PC-9 (cell line): ENCODE results near the gene PIK3CB. TPM values are rescaled to one million over a fixed set of nuclear protein-coding genes. Genes with fewer than 3 reads are reported as not detected.

Experiments
- BruUV-seq: library from RNA; stranded (reverse); fragments of 400-500 nt; replicated peaks from 2 replicates; lab custom pipeline; 2021; lab: Mats Ljungman, UMichigan
- CTCF ChIA-PET: fragments of 300-600 bp; sonication (Branson Sonifier 250); formaldehyde crosslinking; loops from one replicate; lab custom pipeline; 2022; ENCODE audit warnings: antibody characterized with exemption; lab: Charles Lee
- POLR2A ChIA-PET: fragments of 300-600 bp; sonication (Branson Sonifier 250); formaldehyde crosslinking; loops from one replicate; lab custom pipeline; 2022; ENCODE audit warnings: antibody characterized with exemption; ENCODE audit not compliant: unreplicated experiment; lab: Charles Lee
- DNase-seq, 2 experiments: peaks; one replicate each; pipeline versions ENCODE4 v3.0.0 to v3.0.0-alpha.2; 2015 to 2022; ENCODE audit warnings: mixed read lengths in 1 of 2
- H2AFZ ChIP-seq: fragments of 200-600 bp; sonication (generic); 2 replicates; pipeline ENCODE4 v1.8.1; 2017; ENCODE audit warnings: antibody characterized with exemption
- H3F3A ChIP-seq: fragments of 200-600 bp; sonication (generic); 2 replicates; pipeline ENCODE4 v1.8.1; 2017; ENCODE audit warnings: antibody characterized with exemption, mild to moderate bottlenecking, low read depth; ENCODE audit not compliant: insufficient read depth
- H3K27ac ChIP-seq: fragments of 200-600 bp; sonication (generic); 2 replicates; pipeline ENCODE4 v1.6.1; 2016; ENCODE audit warnings: mixed run types
- H3K27me3 ChIP-seq: fragments of 200-600 bp; sonication (generic); 2 replicates; pipeline ENCODE4 v1.6.1; 2016; ENCODE audit warnings: low read depth, mixed run types; ENCODE audit not compliant: insufficient read depth
- H3K36me3 ChIP-seq: fragments of 200-600 bp; sonication (generic); 2 replicates; pipeline ENCODE4 v1.6.1; 2016; ENCODE audit warnings: low read depth, mixed run types
- H3K4me1 ChIP-seq: fragments of 200-600 bp; sonication (generic); replicated peaks from 2 replicates; pipeline ENCODE4 v1.6.1; 2016; ENCODE audit warnings: mixed run types; ENCODE audit not compliant: insufficient read depth
- H3K4me2 ChIP-seq: fragments of 200-600 bp; sonication (generic); 2 replicates; pipeline ENCODE4 v1.6.1; 2017; ENCODE audit warnings: mixed run types
- H3K4me3 ChIP-seq: fragments of 200-600 bp; sonication (generic); 2 replicates; pipeline ENCODE4 v1.6.1; 2016; ENCODE audit warnings: mixed run types
- H3K79me2 ChIP-seq: fragments of 200-600 bp; sonication (generic); 2 replicates; pipeline ENCODE4 v1.6.1; 2017; ENCODE audit warnings: low read depth, mixed run types
- H3K9me2 ChIP-seq: fragments of 200-600 bp; sonication (generic); 2 replicates; pipeline ENCODE4 v1.8.1; 2017; ENCODE audit warnings: mild to moderate bottlenecking; ENCODE audit not compliant: insufficient read depth
- H3K9me3 ChIP-seq: fragments of 200-600 bp; sonication (generic); 2 replicates; pipeline ENCODE4 v1.8.1; 2016; ENCODE audit warnings: low read depth; ENCODE audit not compliant: insufficient read depth
- H4K20me1 ChIP-seq: fragments of 200-600 bp; sonication (generic); 2 replicates; pipeline ENCODE4 v1.8.1; 2017; ENCODE audit not compliant: insufficient read depth
- EZH2 ChIP-seq: fragments of 200-600 bp; sonication (generic); IDR thresholded peaks from 2 replicates; pipeline ENCODE4 v1.8.0; 2017; ENCODE audit warnings: antibody characterized with exemption, low read depth
- intact Hi-C: fragments of 100-400 bp; cut with micrococcal nuclease; formaldehyde crosslinking; loops from one replicate; pipeline ENCODE4 v1.10.0; 2022; ENCODE audit not compliant: unreplicated experiment
- total RNA-seq: library from RNA; stranded (reverse); gene quantifications from 2 replicates; pipeline ENCODE4 v1.2.3, GENCODE V29; 2021
- TF ChIP-seq, protein P1 (sequence below): fragments of 200-600 bp; sonication (generic); conservative IDR thresholded peaks from 2 replicates; pipeline ENCODE4 v1.6.1; 2017; ENCODE audit warnings: mixed run types, antibody characterized with exemption, mild to moderate bottlenecking, moderate library complexity

PIK3CB gene
- total RNA-seq, 1 experiment from 2014 or later: 47.8 TPM

DNA sequence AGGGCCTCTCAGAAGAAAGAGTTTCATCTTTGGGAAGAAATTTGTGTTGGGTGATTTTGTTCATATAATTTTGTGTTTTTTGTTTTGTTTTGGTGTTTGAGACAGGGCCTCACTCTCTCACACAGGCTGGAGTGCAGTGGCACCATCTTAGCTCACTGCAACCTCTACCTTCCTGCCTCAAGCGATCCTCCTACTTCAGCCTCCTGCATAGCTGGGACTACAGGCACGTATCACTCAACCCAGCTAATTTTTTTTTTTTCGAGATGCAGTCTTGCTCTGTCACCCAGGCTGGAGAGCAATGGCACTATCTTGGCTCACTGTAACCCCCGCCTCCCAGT is 29.0 kb upstream of the PIK3CB start:
- H3K79me2 ChIP-seq: no peaks in the 10 kb centered on the region
- DNase-seq: no peak
- no peaks in the 10 kb centered on the region for H4K20me1 ChIP-seq
- BruUV-seq: TSS peak; percentile 48
- no peaks in the 10 kb centered on the region for H3K36me3 ChIP-seq
- POLR2A ChIA-PET: interaction anchor here (0.6 to 1.0 kb wide), 2 partner anchors 169 to 330 kb away, joined by 3 to 4 read pairs; no protein-coding TSS in a partner anchor
- peaks cover 35% of the 10 kb centered on the region for H3K4me1 ChIP-seq
- CTCF ChIA-PET: interaction anchor here (0.7 to 1.3 kb wide), 4 partner anchors 34 to 52 kb away, joined by 4 to 15 read pairs (median 5); no protein-coding TSS in a partner anchor
- H3K9me3 ChIP-seq: no peaks in the 10 kb centered on the region
- no peak overlapping the region for H3K4me3 ChIP-seq
- H3F3A ChIP-seq: peaks cover 34% of the 10 kb centered on the region
- intact Hi-C loops: loop anchor here (1.0 kb wide), 2 partner anchors 28 to 52 kb away; no protein-coding TSS in a partner anchor
- peak overlapping the region; percentile 100 for H3K27ac ChIP-seq
- H3K9me2 ChIP-seq: no peaks in the 10 kb centered on the region
- no peaks in the 10 kb centered on the region for H3K27me3 ChIP-seq
- H2AFZ ChIP-seq: peak overlapping the region; percentile 64; the same call in 1 of the 2 replicates
- peak overlapping the region; percentile 78 for H3K4me2 ChIP-seq
- TF ChIP-seq EZH2: no peak
- TF ChIP-seq, protein P1, sequence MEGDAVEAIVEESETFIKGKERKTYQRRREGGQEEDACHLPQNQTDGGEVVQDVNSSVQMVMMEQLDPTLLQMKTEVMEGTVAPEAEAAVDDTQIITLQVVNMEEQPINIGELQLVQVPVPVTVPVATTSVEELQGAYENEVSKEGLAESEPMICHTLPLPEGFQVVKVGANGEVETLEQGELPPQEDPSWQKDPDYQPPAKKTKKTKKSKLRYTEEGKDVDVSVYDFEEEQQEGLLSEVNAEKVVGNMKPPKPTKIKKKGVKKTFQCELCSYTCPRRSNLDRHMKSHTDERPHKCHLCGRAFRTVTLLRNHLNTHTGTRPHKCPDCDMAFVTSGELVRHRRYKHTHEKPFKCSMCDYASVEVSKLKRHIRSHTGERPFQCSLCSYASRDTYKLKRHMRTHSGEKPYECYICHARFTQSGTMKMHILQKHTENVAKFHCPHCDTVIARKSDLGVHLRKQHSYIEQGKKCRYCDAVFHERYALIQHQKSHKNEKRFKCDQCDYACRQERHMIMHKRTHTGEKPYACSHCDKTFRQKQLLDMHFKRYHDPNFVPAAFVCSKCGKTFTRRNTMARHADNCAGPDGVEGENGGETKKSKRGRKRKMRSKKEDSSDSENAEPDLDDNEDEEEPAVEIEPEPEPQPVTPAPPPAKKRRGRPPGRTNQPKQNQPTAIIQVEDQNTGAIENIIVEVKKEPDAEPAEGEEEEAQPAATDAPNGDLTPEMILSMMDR: no peak

DNA sequence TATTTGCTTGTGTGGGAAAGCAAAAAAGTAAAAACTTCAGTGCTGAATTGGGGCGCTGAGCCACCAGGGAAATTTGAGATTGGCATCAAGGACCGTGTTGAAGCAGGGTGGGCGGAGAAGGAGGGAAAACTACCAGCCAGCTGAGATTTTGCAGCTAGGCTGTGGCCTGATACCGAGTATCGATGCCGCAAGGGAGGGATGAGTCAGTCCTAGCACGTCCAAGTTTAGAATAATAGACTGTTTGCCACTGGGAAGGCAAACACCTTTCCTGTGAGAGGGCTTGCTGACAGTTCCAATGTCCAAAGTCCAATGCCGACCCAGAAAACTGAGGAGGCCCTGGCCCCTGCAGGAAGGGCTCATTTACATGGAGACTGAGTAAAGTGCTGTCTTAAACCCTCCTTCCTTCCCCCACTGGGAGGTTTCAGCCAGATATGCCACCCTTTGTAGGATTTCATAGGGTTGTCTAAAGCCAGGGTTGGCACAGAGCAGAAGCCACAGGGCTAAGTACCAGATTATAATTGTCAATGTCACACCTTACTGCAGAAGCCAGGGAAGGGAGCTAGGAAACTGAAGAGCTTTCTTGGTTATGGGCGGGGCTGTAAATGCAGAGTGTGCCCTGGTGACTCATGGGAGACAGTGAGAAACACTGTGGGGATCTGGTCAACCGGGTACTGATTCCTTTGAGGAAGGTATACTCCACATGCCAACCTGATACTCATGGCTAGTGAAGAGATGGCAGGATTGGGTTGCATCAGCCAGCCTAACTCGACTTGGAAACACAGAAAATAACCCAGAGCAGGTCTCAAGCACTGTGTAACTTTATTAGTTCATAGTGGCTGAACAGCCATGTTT is 28.4 kb upstream of the PIK3CB start:
- no peaks in the 10 kb centered on the region for H3K9me3 ChIP-seq
- peak overlapping the region; percentile 75 for H2AFZ ChIP-seq
- peak overlapping the region; percentile 78 for H3K4me2 ChIP-seq
- peak overlapping the region; percentile 39; the same call in 1 of the 2 replicates for H3K4me3 ChIP-seq
- no peaks in the 10 kb centered on the region for H3K79me2 ChIP-seq
- H4K20me1 ChIP-seq: no peaks in the 10 kb centered on the region
- BruUV-seq: no TSS peak
- CTCF ChIA-PET: interaction anchor here (0.7 to 1.3 kb wide), 4 partner anchors 35 to 53 kb away, joined by 4 to 15 read pairs (median 5); no protein-coding TSS in a partner anchor
- peaks cover 35% of the 10 kb centered on the region for H3K4me1 ChIP-seq
- no peaks in the 10 kb centered on the region for H3K36me3 ChIP-seq
- peaks cover 34% of the 10 kb centered on the region for H3F3A ChIP-seq
- peak overlapping the region; percentile 100 for H3K27ac ChIP-seq
- POLR2A ChIA-PET: interaction anchor here (0.6 to 1.0 kb wide), 6 partner anchors 14 to 429 kb away, joined by 3 to 5 read pairs (median 4); no protein-coding TSS in a partner anchor
- H3K27me3 ChIP-seq: no peaks in the 10 kb centered on the region
- intact Hi-C loops: loop anchor here (1.0 kb wide), 2 partner anchors 28 to 52 kb away; no protein-coding TSS in a partner anchor
- H3K9me2 ChIP-seq: no peaks in the 10 kb centered on the region
- TF ChIP-seq, protein P1: no peak
- no peak for TF ChIP-seq EZH2
- DNase-seq: peak; percentile 78 to 97

DNA sequence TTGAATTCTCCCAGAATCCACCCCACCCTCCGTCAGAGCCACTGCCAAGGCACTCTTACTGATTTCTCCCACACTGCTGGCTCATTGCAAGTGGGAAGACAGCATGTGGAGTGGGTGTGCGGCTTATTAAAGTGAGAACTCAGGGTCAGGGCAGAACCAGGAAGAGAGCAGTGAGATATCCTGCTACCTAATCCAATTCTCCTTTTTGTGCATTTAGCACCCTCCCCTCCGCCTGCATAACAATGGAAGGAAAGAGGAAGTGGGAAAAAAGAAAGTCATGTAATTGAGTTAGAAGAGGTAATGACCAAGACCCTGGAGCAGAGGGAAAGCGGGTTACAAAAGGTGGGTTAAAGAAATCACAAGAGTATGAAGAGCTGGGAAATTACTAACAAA is 27.8 kb upstream of the PIK3CB start:
- POLR2A ChIA-PET: interaction anchor here (0.6 kb wide), 2 partner anchors 16 to 37 kb away, joined by 3 to 4 read pairs; no protein-coding TSS in a partner anchor
- intact Hi-C loops: no loop called here

More for the DNA sequence above, 27.8 kb upstream of the PIK3CB start:
- peak; percentile 41 to 73 for DNase-seq
- Histone ChIP-seq H3K36me3 (no peaks in the 10 kb centered on the region), H3K79me2 (no peaks in the 10 kb centered on the region), H3K27ac (peak overlapping the region; percentile 100), H3K9me3 (no peaks in the 10 kb centered on the region), H3K9me2 (no peaks in the 10 kb centered on the region), H3K4me1 (peaks cover 35% of the 10 kb centered on the region), H3K27me3 (no peaks in the 10 kb centered on the region), H2AFZ (peak overlapping the region; percentile 75), H3K4me2 (peak overlapping the region; percentile 78), H3K4me3 (peak overlapping the region; percentile 39; the same call in 1 of the 2 replicates), H4K20me1 (no peaks in the 10 kb centered on the region), H3F3A (peaks cover 34% of the 10 kb centered on the region)
- TF ChIP-seq EZH2: no peak
- TF ChIP-seq, protein P1: no peak
- CTCF ChIA-PET: interaction anchor here (1.1 to 1.3 kb wide), 2 partner anchors 51 to 53 kb away, joined by 5 to 15 read pairs; no protein-coding TSS in a partner anchor
- BruUV-seq: no TSS peak
